HG03354 (cell line): ENCODE measurements around the gene MAFG.
A peak's percentile ranks its signal among the peaks of the same experiment; 100 is the strongest.

Experiments
- ATAC-seq: cut with Tn5 transposase; IDR thresholded peaks from one replicate; pipeline ENCODE4 v1.9.1; 2021; ENCODE audit warnings: mild to moderate bottlenecking; ENCODE audit not compliant: unreplicated experiment, poor library complexity, severe bottlenecking

MAFG gene

GRCh38 chr17:81884520-81884919 lies 43.0 kb downstream of the MAFG start:
- ATAC-seq, result no peak

GRCh38 chr17:81879121-81879520 lies 48.4 kb downstream of the MAFG start:
- ATAC-seq, result no peak

GRCh38 chr17:81878294-81878693 lies 49.2 kb downstream of the MAFG start:
- ATAC-seq, result no peak

- ATAC-seq, result no peak
Measured at GRCh38 chr17:81877569-81877968, 50.0 kb downstream of the MAFG start.

DNA sequence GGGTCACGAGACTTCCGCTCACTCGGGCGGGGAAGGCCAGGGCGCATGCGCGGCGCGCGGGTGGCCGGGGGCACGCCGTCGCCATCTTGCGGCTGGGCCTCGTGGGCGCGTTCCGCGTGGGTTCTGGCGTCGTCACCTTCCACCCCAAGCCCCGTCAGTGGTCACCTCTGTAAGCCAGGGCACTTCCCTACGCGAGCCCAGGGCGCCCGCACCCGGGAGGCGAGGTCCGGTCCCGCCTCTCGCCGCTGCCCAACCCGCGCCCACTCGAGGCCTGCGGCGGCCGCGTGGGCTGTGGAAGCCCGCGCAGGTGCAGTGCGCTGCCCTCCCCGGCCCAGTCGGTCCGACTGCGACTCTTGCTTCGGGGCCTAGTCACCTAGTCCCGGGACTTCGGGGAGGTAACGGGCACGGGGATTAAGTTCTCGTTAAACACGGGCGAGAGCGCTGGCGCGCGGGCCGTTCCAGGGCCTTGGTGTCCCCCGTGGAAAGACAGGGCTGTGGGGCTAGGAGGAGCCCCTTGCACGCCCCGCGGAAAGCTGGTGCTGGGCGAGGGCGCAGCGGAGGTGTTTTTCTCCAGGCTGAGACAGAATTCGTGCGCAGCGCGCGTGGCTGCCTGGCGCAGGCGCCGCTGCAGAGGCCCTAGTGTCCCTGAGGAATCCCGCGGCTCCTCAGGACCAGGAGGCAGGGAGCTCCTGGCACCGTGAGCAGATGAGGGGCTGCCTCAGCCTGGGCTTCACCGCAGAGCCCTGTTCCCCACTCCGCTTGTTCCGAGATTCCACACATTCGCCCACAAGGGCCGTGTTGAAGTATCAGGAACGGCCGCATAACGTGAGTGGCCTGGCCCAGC lies 55.9 kb downstream of the MAFG start:
- ATAC-seq, result peak; percentile 64

DNA sequence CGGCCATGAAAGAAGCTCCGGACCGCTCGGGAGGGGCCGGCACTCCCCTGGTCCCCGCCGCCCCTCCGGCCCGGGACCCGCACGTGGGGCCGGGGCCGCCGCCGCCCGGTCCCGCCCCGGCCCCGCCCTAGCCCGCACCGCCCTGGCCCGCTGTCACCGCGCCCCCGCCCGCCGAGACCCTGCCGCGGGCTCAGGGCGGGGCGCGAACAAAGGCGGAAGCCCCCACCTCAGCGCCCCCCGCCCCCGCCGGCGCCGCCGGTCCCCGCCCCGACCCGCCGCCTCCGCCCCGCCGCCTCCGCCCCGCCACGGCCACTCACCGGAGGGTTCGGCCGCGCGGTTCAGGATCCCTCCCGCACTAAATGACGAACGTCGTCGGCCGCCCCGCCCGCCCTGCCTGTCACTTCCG lies 56.6 kb downstream of the MAFG start, which contains the start of gene ARHGDIA:
Gene ARHGDIA, minus strand, starts transcription at position 357 of the 406 bp plus-strand sequence. CDS start 1,407 bp downstream, outside the sequence.
- ATAC-seq, result peak; percentile 26

GRCh38 chr17:81870131-81870980 lies 57.2 kb downstream of the MAFG start:
- peak; percentile 20 for ATAC-seq

GRCh38 chr17:81869221-81870130 lies 58.1 kb downstream of the MAFG start:
- ATAC-seq, result no peak

DNA sequence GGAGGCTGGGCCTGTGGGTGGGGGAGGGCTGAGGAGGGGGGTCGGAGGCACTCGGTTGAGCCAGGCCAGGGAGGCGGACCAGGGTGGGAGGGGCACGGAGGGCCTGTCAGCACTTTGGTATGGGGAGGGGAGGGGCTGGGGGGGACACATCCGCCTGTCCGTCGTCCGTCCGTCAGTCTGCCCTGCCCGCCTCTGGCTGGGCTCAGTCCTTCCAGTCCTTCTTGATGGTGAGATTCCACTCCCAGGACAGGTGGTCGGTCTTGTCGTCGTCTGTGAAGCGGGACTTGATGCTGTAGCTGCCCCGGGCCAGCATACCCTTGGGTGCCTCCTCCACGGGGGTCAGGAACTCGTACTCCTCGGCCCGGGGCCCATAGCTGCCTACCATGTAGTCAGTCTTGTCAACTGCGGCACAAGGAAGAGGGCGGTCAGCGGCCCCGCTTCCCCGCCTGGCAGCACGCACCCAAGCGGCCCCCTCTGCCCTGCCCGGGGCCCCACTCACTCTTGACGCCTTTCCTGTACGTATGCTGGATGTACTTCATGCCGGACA lies 58.8 kb downstream of the MAFG start:
- no peak for ATAC-seq
